HL-60 (cell line): Measurements from ENCODE around the gene GABPB2.

Experiments
- DNase-seq, 2 experiments: peaks; one replicate each; pipeline ENCODE4 v3.0.0-alpha.2; 2010 to 2020; ENCODE audit warnings: low read depth in 1 of 2, low spot score in 1 of 2
- H3K27ac ChIP-seq: fragments of 250-450 bp; sonication (Bioruptor Pico); replicated peaks from 2 replicates; pipeline ENCODE4 v1.5.1; 2020; ENCODE audit warnings: mild to moderate bottlenecking, moderate library complexity
- H3K27me3 ChIP-seq: fragments of 250-450 bp; sonication (Bioruptor Pico); 2 replicates; pipeline ENCODE4 v1.5.1; 2021; ENCODE audit warnings: mild to moderate bottlenecking, moderate library complexity; ENCODE audit not compliant: insufficient read depth, poor library complexity, severe bottlenecking
- H3K4me3 ChIP-seq: replicated peaks from 2 replicates; pipeline ENCODE4 v1.5.1; 2011; ENCODE audit warnings: mild to moderate bottlenecking, control low read depth, low read length; ENCODE audit not compliant: insufficient read depth
- CTCF ChIP-seq: IDR thresholded peaks from one replicate; pipeline ENCODE4 v1.5.1; 2011; ENCODE audit warnings: low read length, control low read depth, inconsistent platforms; ENCODE audit not compliant: insufficient read depth
- GABPA ChIP-seq: IDR thresholded peaks from 2 replicates; pipeline ENCODE4 v1.6.1; 2012; ENCODE audit warnings: low read depth
- POLR2AphosphoS5 ChIP-seq: IDR thresholded peaks from 2 replicates; pipeline ENCODE4 v1.6.1; 2012; ENCODE audit warnings: low read depth
- REST ChIP-seq: IDR thresholded peaks from 2 replicates; pipeline ENCODE4 v1.6.1; 2012; ENCODE audit warnings: low read depth; ENCODE audit not compliant: insufficient replicate concordance
- SPI1 ChIP-seq: IDR thresholded peaks from 2 replicates; pipeline ENCODE4 v1.6.1; 2012; ENCODE audit warnings: low read depth, mild to moderate bottlenecking, borderline replicate concordance

GABPB2 gene

GRCh38 chr1:151135433-151136385, 65.1 kb downstream of the GABPB2 start:
- DNase-seq: no peak
- H3K27ac ChIP-seq: no peak overlapping the region
- TF ChIP-seq POLR2AphosphoS5 (no peak), REST (no peak), CTCF (no peak), SPI1 (no peak), GABPA (no peak)
- H3K27me3 ChIP-seq: no peaks in the 10 kb centered on the region
- no peak overlapping the region for H3K4me3 ChIP-seq

- H3K4me3 ChIP-seq: no peak overlapping the region
- H3K27me3 ChIP-seq: no peaks in the 10 kb centered on the region
- H3K27ac ChIP-seq: no peak overlapping the region
- DNase-seq: no peak
- no peak for TF ChIP-seq POLR2AphosphoS5
- TF ChIP-seq SPI1: no peak
- no peak for TF ChIP-seq GABPA
- no peak for TF ChIP-seq REST
- no peak for TF ChIP-seq CTCF
These were observed 67.2 kb downstream of the GABPB2 start for GRCh38 chr1:151137789-151138188.

- H3K27ac ChIP-seq: no peak overlapping the region
- DNase-seq: no peak
- no peak overlapping the region for H3K4me3 ChIP-seq
- TF ChIP-seq SPI1 (no peak), GABPA (no peak), CTCF (no peak), REST (no peak), POLR2AphosphoS5 (no peak)
- H3K27me3 ChIP-seq: peaks cover 16% of the 10 kb centered on the region
These were observed 72.0 kb downstream of the GABPB2 start for GRCh38 chr1:151142411-151143056.
